ACC112 (cell line): ENCODE measurements around the gene C1QTNF5.

ENCODE experiments used
- H2AFZ ChIP-seq: fragments of 200-600 bp; sonication (generic); one replicate; pipeline ENCODE4 v1.6.0; 2017; ENCODE audit warnings: antibody characterized with exemption, low read length; ENCODE audit not compliant: unreplicated experiment
- H3K27ac ChIP-seq: fragments of 200-600 bp; sonication (generic); 2 replicates; pipeline ENCODE4 v1.5.1; 2014; ENCODE audit warnings: low read depth, mild to moderate bottlenecking, antibody characterized with exemption, low read length, moderate library complexity
- H3K27me3 ChIP-seq: fragments of 200-600 bp; sonication (generic); 2 replicates; pipeline ENCODE4 v1.6.1; 2014; ENCODE audit warnings: mild to moderate bottlenecking, antibody characterized with exemption, low read length, moderate library complexity, mixed read lengths; ENCODE audit not compliant: insufficient read depth
- H3K36me3 ChIP-seq: fragments of 200-600 bp; sonication (generic); 2 replicates; pipeline ENCODE4 v1.6.1; 2016; ENCODE audit warnings: mild to moderate bottlenecking, antibody characterized with exemption, low read length, moderate library complexity, mixed read lengths; ENCODE audit not compliant: insufficient read depth
- H3K4me1 ChIP-seq: fragments of 200-600 bp; sonication (generic); one replicate; pipeline ENCODE4 v1.6.1; 2016; ENCODE audit warnings: low read length, mixed read lengths; ENCODE audit not compliant: insufficient read depth, unreplicated experiment, control insufficient read depth
- H3K4me3 ChIP-seq: fragments of 200-600 bp; sonication (generic); 2 replicates; pipeline ENCODE4 v1.5.1; 2014; ENCODE audit warnings: mild to moderate bottlenecking, low read depth, low read length
- H3K79me2 ChIP-seq: fragments of 200-600 bp; sonication (generic); one replicate; pipeline ENCODE4 v1.6.0; 2016; ENCODE audit warnings: low read length; ENCODE audit not compliant: control insufficient read depth, unreplicated experiment, insufficient read depth

The C1QTNF5 gene

GRCh38 chr11:119334174-119334930 lies 6.3 kb downstream of the C1QTNF5 start, which contains the start of gene RNF26:
RNF26 (plus strand) TSS chr11:119334527; CDS start chr11:119335123, 596 bp downstream.
- Histone ChIP-seq H3K4me3 (peak within 1 kb of the TSS; percentile 90), H3K36me3 (no peaks in the 10 kb centered on the region), H3K27me3 (no peaks in the 10 kb centered on the region), H3K27ac (peak within 1 kb of the TSS; percentile 46), H3K79me2 (peaks cover 18% of the 10 kb centered on the region), H2AFZ (peak within 1 kb of the TSS; percentile 68), H3K4me1 (peaks cover 33% of the 10 kb centered on the region)

DNA sequence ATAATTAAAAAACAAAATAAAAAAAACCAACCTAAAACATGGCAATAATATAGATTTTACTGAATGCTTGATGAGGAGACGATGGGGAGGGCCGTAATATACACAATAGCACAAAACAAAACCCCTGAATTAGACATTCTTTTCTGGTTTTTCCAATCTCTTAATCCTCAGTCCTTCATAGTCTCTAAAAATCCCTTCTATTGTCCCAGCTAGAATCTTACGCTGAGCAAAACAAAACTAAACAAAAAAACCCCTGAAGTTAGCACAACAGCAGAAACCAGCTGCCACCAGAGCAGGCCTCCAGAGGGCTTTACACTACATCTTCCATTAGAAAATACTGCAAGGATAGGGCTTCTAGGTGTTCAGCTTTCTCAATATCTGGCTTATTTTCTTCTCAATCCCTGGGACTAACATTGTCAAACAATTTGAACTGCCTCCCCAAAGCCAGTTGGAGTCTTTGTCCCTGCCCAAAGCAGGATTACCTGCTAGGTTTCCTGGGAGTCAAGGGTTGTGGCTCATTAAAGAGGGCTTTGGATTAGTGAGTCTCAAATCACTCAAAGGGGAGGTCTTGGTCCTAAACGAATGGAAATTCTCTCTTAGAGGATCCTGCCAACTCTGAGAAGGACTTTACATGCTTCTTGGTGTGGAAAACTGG lies 8.4 kb downstream of the C1QTNF5 start:
- peaks cover 18% of the 10 kb centered on the region for H3K79me2 ChIP-seq
- H3K4me3 ChIP-seq = no peak overlapping the region
- H3K36me3 ChIP-seq = no peaks in the 10 kb centered on the region
- no peak overlapping the region for H3K27ac ChIP-seq
- H3K27me3 ChIP-seq = no peaks in the 10 kb centered on the region
- H3K4me1 ChIP-seq = peaks cover 14% of the 10 kb centered on the region
- H2AFZ ChIP-seq = peak overlapping the region; percentile 12

DNA sequence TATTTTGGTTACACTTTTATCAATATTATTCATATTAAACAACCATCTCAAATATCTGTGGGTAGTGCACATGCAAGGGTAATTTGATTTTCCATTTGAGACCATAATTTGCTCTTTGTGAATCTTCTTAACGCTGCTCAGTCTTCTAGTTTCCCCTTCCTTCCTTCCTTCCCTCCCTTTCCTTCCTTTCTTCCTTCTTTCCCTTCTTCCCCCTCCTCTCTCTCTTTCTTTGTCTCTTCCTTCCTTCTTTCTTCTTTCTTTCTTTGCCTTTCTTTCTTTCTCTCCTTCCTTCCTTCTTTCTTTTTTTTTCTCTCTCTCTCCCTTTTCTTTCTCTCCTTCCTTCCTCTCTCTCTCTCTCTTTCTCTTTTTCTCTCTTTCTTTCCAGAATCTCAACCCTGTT lies 10.4 kb downstream of the C1QTNF5 start:
- Histone ChIP-seq H3K36me3 (no peaks in the 10 kb centered on the region), H3K79me2 (peaks cover 8% of the 10 kb centered on the region), H2AFZ (no peak overlapping the region), H3K27ac (no peak overlapping the region), H3K27me3 (no peaks in the 10 kb centered on the region), H3K4me1 (peaks cover 3% of the 10 kb centered on the region), H3K4me3 (no peak overlapping the region)

GRCh38 chr11:119329320-119329719 lies 11.4 kb downstream of the C1QTNF5 start:
- Histone ChIP-seq H3K4me3 (no peak overlapping the region), H3K4me1 (no peaks in the 10 kb centered on the region), H2AFZ (no peak overlapping the region), H3K27ac (no peak overlapping the region), H3K79me2 (no peaks in the 10 kb centered on the region), H3K36me3 (no peaks in the 10 kb centered on the region), H3K27me3 (no peaks in the 10 kb centered on the region)

- H3K4me1 ChIP-seq = peaks cover 12% of the 10 kb centered on the region
- no peaks in the 10 kb centered on the region for H3K36me3 ChIP-seq
- H3K27me3 ChIP-seq = no peaks in the 10 kb centered on the region
- no peak overlapping the region for H3K27ac ChIP-seq
- H3K79me2 ChIP-seq = no peaks in the 10 kb centered on the region
- no peak overlapping the region for H3K4me3 ChIP-seq
- H2AFZ ChIP-seq = no peak overlapping the region
Measured at GRCh38 chr11:119324189-119324588, 16.5 kb downstream of the C1QTNF5 start.

DNA sequence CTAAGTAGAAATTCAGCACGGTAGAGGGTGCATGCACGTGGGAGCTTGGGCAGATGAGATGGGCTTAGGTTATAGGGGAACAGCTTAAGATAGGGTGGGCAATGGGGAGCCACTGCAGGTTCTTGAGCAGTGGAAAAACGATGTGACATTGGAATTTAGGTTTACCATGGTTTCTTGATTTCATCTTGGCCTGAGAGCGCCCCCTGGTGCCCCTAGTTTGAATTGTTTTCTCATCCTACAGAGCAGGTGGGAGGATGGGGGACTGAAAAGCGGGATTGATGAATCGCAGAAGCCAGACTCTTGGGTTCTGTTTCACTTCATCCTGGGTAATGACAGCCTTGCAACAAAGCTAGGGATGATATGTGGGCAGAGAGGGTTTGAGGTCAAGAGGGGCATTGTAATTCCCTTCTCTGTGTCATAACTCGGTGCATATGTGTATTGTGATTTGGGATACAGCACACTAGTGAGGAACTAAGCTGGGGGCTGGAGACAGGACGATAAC lies 17.1 kb downstream of the C1QTNF5 start:
- no peaks in the 10 kb centered on the region for H3K36me3 ChIP-seq
- peaks cover 18% of the 10 kb centered on the region for H3K4me1 ChIP-seq
- no peak overlapping the region for H3K27ac ChIP-seq
- H3K79me2 ChIP-seq = no peaks in the 10 kb centered on the region
- no peak overlapping the region for H2AFZ ChIP-seq
- H3K27me3 ChIP-seq = no peaks in the 10 kb centered on the region
- H3K4me3 ChIP-seq = no peak overlapping the region

DNA sequence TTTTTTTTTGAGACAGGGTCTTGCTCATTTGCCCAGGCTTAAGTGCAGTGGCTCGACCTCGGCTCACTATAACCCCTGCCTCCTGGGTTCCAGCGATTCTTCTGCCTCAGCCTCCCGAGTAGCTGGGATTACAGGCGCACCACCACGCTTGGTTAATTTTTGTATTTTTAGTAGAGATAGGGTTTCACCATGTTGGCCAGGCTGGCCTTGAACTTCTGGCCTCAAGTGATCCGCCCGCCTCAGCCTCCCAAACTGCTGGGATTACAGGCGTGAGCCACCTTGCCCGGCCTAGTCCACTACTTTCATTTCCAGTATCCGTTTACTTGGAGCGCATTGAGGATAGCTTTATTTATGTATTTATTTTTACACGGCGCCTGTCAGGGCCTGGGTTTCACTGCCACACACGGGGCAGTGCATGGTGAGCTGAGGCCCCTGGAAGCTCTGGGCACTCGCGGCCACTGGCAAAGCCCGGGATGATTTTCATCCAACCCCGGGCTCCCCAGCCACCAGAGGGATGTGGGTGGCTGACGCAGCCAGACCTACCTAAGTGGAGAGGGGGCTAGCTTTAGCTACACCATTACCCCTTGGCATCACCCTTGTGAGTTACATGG lies 17.7 kb downstream of the C1QTNF5 start:
- Histone ChIP-seq H3K27me3 (no peaks in the 10 kb centered on the region), H3K36me3 (no peaks in the 10 kb centered on the region), H3K79me2 (no peaks in the 10 kb centered on the region), H3K27ac (no peak overlapping the region), H3K4me3 (no peak overlapping the region), H2AFZ (no peak overlapping the region), H3K4me1 (peaks cover 23% of the 10 kb centered on the region)

DNA sequence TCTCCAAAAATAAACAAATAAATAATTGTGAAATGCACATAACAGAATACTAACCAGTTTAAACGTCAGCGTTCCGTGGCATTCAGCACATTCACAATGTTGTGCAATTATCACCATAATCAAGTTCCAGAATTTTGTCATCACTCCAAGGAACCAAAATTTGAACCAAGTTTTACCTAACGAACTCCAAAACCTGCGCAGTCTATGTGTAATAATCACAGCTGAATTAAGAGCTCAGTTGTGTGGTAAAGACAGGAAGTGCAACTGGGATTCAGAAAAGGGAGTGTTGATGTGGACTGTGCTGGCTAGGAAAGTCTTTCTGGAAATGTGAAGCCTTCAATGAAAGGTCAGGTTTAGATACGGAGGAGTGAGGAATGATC lies 18.3 kb downstream of the C1QTNF5 start:
- H2AFZ ChIP-seq = no peak overlapping the region
- no peaks in the 10 kb centered on the region for H3K36me3 ChIP-seq
- no peak overlapping the region for H3K4me3 ChIP-seq
- H3K79me2 ChIP-seq = no peaks in the 10 kb centered on the region
- H3K4me1 ChIP-seq = peaks cover 24% of the 10 kb centered on the region
- no peak overlapping the region for H3K27ac ChIP-seq
- H3K27me3 ChIP-seq = no peaks in the 10 kb centered on the region

DNA sequence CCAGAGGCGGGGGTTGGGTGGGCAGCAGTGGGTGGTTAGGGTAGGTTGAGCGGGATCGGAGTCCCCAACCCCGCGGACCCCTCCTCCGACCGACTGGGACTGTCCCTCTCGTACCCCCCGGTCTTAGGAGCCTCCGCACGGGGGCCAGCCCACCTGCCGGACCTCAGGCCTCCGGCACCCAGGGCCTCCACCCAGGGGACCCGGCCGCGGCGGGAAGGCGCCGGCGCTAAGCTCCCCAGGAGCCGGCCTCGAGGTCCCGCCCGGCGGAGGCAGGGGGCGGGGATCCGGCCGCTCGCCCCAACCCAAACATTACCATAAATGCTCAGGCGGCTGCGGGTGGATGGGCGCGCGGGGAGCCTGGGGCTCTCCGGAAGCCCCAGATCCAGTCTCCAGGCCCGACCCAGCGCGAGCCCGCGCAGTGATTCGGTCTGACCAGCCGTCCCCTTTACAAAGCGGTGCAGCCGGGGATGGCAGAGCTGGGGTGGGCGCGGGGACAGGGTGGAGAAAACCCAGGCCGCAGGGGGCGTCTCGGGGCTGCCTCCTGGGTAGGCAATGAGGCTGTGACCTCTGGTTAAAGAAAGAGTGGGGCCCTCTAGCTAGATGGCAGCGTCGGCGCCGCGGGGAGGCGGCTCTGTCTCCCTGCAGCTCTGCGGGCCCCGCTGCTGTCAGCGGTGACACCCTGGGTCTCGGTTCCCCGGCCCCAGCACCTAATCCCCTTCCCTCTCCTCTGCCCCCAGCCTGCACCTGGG lies 19.7 kb downstream of the C1QTNF5 start:
- Histone ChIP-seq H3K27ac (no peak overlapping the region), H3K4me1 (peaks cover 28% of the 10 kb centered on the region), H3K79me2 (no peaks in the 10 kb centered on the region), H3K4me3 (peak overlapping the region; percentile 78), H3K36me3 (no peaks in the 10 kb centered on the region), H2AFZ (peak overlapping the region; percentile 95), H3K27me3 (peaks cover 7% of the 10 kb centered on the region; the same call in 1 of the 2 replicates)

DNA sequence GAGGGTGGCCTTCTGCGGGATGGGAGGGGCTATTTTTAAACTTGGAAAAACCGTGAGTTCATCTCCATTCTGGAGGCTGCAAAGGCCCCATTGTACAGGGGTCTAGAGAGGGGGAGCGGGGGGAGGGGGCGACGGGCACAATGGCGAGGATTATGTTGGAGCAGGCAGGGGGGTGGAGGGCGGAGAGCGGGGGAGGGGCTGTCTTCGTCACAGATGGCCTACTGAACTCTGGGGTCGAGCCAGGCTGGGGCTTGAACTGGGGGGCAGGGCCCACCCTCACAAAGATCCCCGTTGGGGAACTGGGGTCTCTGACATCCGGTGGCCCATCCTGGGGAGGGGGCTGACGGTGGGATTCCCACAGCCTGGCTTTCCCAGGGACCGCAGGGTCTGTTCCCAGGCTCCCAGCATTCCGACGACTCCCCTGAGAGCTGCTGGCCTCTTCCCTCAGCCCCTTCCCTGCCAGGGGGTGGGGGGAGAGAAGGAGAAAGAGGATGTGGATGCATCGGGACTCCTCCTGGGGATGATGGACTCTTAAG lies 20.4 kb downstream of the C1QTNF5 start:
- Histone ChIP-seq H3K4me3 (peak overlapping the region; percentile 78), H3K36me3 (no peaks in the 10 kb centered on the region), H3K27ac (no peak overlapping the region), H3K4me1 (peaks cover 34% of the 10 kb centered on the region), H3K79me2 (no peaks in the 10 kb centered on the region), H2AFZ (peak overlapping the region; percentile 95), H3K27me3 (peaks cover 7% of the 10 kb centered on the region; the same call in 1 of the 2 replicates)
